ENCODE results near the gene ADGRF4. TPM values are rescaled to one million over a fixed set of nuclear protein-coding genes. Genes with fewer than 3 reads are reported as not detected.

ADGRF4 gene
- total RNA-seq, 1 donor from 2014 or later: 0.87 TPM

DNA sequence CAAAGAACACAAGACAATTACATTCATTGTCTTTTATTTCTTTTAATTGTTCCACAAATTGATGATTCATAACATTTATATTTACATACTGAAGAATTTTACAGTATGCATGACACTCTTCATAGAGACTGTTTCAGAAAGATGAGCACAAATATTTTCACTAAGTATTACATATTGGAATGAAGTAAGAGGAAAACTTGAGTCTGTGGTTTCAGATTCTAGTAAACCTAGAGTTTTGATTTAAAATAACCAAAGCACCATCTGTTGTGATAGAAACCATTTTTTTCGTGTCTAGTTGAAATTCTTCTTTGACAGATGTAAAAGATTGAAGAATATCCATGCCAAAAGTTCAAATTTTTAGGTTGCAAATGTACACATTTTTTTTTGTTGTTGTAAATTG lies 51.4 kb downstream of the ADGRF4 start:
- Mint-ChIP-seq H3K4me3 (no peak overlapping the region), H3K4me1 (ENCODE audit: unreplicated experiment) (no peaks in the 10 kb centered on the region), H3K27ac (no peak overlapping the region), H3K36me3 (peaks cover 5% of the 10 kb centered on the region), H3K9me3 (peaks cover 9% of the 10 kb centered on the region), H3K27me3 (no peaks in the 10 kb centered on the region)
- DNase-seq (ENCODE audit: extremely low spot score, unreplicated experiment): no peak
- TF ChIP-seq, protein P1, sequence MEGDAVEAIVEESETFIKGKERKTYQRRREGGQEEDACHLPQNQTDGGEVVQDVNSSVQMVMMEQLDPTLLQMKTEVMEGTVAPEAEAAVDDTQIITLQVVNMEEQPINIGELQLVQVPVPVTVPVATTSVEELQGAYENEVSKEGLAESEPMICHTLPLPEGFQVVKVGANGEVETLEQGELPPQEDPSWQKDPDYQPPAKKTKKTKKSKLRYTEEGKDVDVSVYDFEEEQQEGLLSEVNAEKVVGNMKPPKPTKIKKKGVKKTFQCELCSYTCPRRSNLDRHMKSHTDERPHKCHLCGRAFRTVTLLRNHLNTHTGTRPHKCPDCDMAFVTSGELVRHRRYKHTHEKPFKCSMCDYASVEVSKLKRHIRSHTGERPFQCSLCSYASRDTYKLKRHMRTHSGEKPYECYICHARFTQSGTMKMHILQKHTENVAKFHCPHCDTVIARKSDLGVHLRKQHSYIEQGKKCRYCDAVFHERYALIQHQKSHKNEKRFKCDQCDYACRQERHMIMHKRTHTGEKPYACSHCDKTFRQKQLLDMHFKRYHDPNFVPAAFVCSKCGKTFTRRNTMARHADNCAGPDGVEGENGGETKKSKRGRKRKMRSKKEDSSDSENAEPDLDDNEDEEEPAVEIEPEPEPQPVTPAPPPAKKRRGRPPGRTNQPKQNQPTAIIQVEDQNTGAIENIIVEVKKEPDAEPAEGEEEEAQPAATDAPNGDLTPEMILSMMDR (conservative IDR thresholded peaks at IDR 0.05): no peak

DNA sequence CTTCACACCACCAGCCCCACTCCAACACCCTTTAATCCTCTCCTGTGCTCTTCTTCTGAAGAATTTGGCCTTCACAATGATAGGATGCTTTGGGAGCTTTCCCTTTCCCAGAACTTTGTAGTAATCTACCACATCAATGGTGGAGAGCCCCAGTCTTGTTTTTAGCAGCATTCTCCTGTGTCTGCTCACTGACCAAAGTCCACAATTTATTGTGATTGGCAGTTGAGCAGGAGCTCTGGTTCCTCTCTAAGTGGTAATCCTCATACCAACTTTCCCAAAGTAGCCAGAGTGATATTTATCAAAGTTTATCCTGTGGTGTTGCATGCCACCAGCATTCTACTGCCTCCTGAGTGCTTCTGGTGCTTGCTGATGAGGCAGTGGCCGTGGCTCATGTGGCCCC lies 54.4 kb downstream of the ADGRF4 start:
- peaks cover 4% of the 10 kb centered on the region for H3K27me3 Mint-ChIP-seq
- H3K36me3 Mint-ChIP-seq: peaks cover 5% of the 10 kb centered on the region
- H3K27ac Mint-ChIP-seq: no peak overlapping the region
- DNase-seq (ENCODE audit: extremely low spot score, unreplicated experiment): no peak
- H3K4me3 Mint-ChIP-seq: no peak overlapping the region
- H3K9me3 Mint-ChIP-seq: peaks cover 9% of the 10 kb centered on the region
- H3K4me1 Mint-ChIP-seq (ENCODE audit: unreplicated experiment): peaks cover 4% of the 10 kb centered on the region
- TF ChIP-seq, protein P1 (conservative IDR thresholded peaks at IDR 0.05): no peak

DNA sequence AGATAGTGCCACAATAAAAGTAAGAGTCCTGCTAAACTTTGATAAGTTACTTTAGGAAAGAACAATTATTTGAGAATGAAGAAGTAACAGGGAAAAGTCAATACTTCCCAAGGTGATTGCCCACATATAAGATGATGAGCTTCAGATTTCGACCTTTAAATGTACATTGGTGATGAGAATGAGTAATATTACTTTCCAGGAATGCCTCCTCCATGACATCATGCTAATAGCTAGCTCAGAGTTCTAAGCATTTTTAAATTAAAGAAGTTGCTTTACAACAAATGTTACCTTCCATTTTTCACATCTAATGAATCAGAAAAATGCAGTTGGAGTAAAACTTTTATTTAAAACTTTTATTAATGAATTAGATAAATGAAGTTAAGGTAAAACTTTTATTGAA lies 61.0 kb downstream of the ADGRF4 start:
- no peak overlapping the region for H3K27ac Mint-ChIP-seq
- H3K4me1 Mint-ChIP-seq (ENCODE audit: unreplicated experiment): peaks cover 4% of the 10 kb centered on the region
- H3K4me3 Mint-ChIP-seq: no peak overlapping the region
- no peaks in the 10 kb centered on the region for H3K36me3 Mint-ChIP-seq
- DNase-seq (ENCODE audit: extremely low spot score, unreplicated experiment): no peak
- H3K9me3 Mint-ChIP-seq: no peaks in the 10 kb centered on the region
- H3K27me3 Mint-ChIP-seq: peaks cover 4% of the 10 kb centered on the region
- TF ChIP-seq, protein P1 (conservative IDR thresholded peaks at IDR 0.05): no peak

DNA sequence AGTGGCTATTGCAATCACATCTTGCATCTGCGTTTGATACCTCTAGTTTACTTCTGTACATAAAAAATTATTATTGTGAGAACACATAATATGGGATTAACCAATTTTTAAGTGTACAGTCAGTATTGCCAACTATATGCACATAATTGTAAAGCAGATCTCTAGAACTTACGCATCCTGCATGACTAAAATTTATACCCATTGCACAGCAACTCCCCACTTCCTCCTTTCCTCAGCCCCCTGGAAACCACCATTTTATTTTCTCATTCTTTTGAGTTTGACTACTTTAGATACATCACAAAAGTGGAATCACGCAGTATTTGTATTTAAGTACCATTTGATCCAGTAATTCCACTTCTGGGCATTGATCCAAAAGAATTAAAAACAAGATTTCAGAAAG lies 64.1 kb downstream of the ADGRF4 start:
- H3K4me3 Mint-ChIP-seq: no peak overlapping the region
- DNase-seq (ENCODE audit: extremely low spot score, unreplicated experiment): no peak
- H3K4me1 Mint-ChIP-seq (ENCODE audit: unreplicated experiment): no peaks in the 10 kb centered on the region
- no peak overlapping the region for H3K27ac Mint-ChIP-seq
- H3K9me3 Mint-ChIP-seq: no peaks in the 10 kb centered on the region
- no peaks in the 10 kb centered on the region for H3K36me3 Mint-ChIP-seq
- H3K27me3 Mint-ChIP-seq: no peaks in the 10 kb centered on the region
- TF ChIP-seq, protein P1 (conservative IDR thresholded peaks at IDR 0.05): no peak

DNA sequence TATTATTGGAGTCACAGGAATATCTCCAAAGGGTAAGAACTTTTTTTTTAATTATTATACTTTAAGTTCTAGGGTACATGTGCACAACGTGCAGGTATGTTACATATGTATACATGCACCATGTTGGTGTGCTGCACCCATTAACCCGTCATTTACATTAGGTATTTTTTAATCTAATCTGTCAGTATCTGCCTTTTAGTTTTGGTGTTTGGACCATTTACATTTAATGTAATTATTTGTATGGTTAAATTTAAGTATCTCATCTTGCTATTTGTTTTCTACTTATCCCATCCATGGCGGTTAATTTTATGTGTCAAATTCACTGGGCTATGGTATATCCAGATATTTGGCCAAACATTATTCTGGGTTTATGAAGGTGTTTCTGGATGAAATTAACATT lies 68.1 kb downstream of the ADGRF4 start:
- no peaks in the 10 kb centered on the region for H3K4me1 Mint-ChIP-seq (ENCODE audit: unreplicated experiment)
- H3K27me3 Mint-ChIP-seq: no peaks in the 10 kb centered on the region
- no peaks in the 10 kb centered on the region for H3K36me3 Mint-ChIP-seq
- H3K4me3 Mint-ChIP-seq: no peak overlapping the region
- no peak for DNase-seq (ENCODE audit: extremely low spot score, unreplicated experiment)
- H3K9me3 Mint-ChIP-seq: no peaks in the 10 kb centered on the region
- no peak overlapping the region for H3K27ac Mint-ChIP-seq
- TF ChIP-seq, protein P1 (conservative IDR thresholded peaks at IDR 0.05): no peak

DNA sequence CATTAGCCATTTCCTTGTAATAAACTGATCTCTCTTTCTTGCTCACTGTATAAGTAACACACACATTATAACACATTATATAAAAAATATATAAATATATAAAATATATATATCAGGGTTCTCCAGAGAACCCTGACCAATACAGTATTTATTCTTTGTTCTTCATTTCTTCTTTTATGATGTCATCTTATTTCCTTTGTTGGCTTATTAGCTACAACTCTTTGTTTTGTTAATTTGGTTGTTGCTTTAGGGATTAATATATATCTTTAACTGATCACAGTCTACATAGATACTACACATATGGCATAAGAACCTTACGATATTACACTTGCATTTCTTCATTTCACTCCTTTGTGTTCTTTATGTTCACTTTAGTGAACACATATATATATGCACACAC lies 68.7 kb downstream of the ADGRF4 start:
- DNase-seq (ENCODE audit: extremely low spot score, unreplicated experiment): no peak
- Mint-ChIP-seq H3K4me1 (ENCODE audit: unreplicated experiment) (no peaks in the 10 kb centered on the region), H3K27ac (no peak overlapping the region), H3K9me3 (no peaks in the 10 kb centered on the region), H3K36me3 (no peaks in the 10 kb centered on the region), H3K27me3 (no peaks in the 10 kb centered on the region), H3K4me3 (no peak overlapping the region)
- TF ChIP-seq, protein P1 (conservative IDR thresholded peaks at IDR 0.05): no peak
